Duodenal mucosa (tissue), 2 donors: ENCODE results near the gene NAT10.
"Not testable (repeated sequence)": the region's sequence is repeated elsewhere in the genome, so short reads cannot be mapped to it uniquely, and the experiment has no call there.

Experiments
- H3K27ac ChIP-seq: one replicate; pipeline ENCODE4 v1.7.0; 2013; ENCODE audit warnings: low read depth, low read length
- H3K27me3 ChIP-seq, 2 donors: one replicate each; pipeline ENCODE4 v1.7.0; 2013; ENCODE audit warnings: low read length in 2 of 2, control low read depth in 1 of 2; ENCODE audit not compliant: insufficient read depth in 2 of 2, control insufficient read depth in 1 of 2
- H3K36me3 ChIP-seq, 2 donors: one replicate each; pipeline ENCODE4 v1.7.0; 2013; ENCODE audit warnings: low read length in 2 of 2, control low read depth in 1 of 2; ENCODE audit not compliant: insufficient read depth in 2 of 2, control insufficient read depth in 1 of 2
- H3K4me1 ChIP-seq, 2 donors: one replicate each; pipeline ENCODE4 v1.7.0; 2013; ENCODE audit warnings: low read length in 2 of 2, control low read depth in 1 of 2; ENCODE audit not compliant: insufficient read depth in 2 of 2, control insufficient read depth in 1 of 2
- H3K4me3 ChIP-seq, 2 donors: one replicate each; pipeline ENCODE4 v1.7.0; 2013; ENCODE audit warnings: low read length in 2 of 2, low read depth in 1 of 2
- H3K9ac ChIP-seq, 2 donors: one replicate each; pipeline ENCODE4 v1.7.0; 2013; ENCODE audit warnings: low read length in 2 of 2, low read depth in 1 of 2
- H3K9me3 ChIP-seq, 2 donors: one replicate each; pipeline ENCODE4 v1.7.0; 2013; ENCODE audit warnings: low read length in 2 of 2, control low read depth in 1 of 2; ENCODE audit not compliant: control insufficient read depth in 1 of 2

NAT10 gene

DNA sequence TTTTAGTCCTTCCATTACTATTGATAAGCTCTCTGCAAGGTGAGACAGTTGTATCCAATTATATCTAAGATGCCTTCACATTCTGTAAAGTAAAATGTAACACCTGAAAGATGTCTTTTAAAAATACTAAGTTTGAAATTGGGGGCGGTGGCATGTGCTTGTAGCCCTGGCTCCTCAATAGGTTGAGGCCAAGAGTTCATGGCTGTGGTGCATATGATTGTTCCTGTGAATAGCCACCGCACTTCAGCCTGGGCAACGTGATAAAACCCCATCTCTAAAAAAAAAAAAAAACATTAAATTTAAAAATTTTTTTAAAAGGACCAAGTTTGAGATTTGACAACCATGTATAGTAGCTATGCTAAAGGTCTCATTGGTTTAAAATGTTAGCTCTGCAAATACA lies 33.4 kb upstream of the NAT10 start:
- Histone ChIP-seq H3K27ac (no peak overlapping the region), H3K9me3 (no peaks in the 10 kb centered on the region), H3K4me3 (no peak overlapping the region), H3K4me1 (peaks cover 15 to 27% of the 10 kb centered on the region in 2 donors), H3K27me3 (no peaks in the 10 kb centered on the region), H3K36me3 (peaks cover 29 to 49% of the 10 kb centered on the region in 2 donors), H3K9ac (no peak overlapping the region)

DNA sequence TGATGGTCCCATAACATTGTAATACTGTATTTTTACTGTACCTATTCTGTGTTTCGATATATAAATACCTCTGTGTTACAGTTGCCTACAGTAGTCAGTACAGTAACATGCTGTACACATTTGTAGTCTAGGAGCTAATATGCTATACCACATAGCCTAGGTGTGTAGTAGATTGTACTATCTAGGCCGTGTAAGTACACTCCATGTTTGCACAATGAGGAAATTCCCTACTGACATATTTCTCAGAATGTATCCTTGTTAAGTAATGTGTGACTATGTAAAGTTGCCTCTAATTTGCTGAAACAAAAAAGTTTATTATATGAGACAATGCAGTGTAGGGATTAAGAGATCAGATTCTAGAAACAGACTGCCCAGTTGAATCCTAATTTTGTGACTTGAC lies 32.6 kb upstream of the NAT10 start:
- peaks cover 35 to 57% of the 10 kb centered on the region in 2 donors for H3K36me3 ChIP-seq
- no peak overlapping the region for H3K27ac ChIP-seq
- H3K27me3 ChIP-seq, result no peaks in the 10 kb centered on the region
- H3K4me1 ChIP-seq, result peaks cover 11 to 22% of the 10 kb centered on the region in 2 donors
- H3K9me3 ChIP-seq, result no peaks in the 10 kb centered on the region
- H3K9ac ChIP-seq, result no peak overlapping the region
- H3K4me3 ChIP-seq, result no peak overlapping the region

DNA sequence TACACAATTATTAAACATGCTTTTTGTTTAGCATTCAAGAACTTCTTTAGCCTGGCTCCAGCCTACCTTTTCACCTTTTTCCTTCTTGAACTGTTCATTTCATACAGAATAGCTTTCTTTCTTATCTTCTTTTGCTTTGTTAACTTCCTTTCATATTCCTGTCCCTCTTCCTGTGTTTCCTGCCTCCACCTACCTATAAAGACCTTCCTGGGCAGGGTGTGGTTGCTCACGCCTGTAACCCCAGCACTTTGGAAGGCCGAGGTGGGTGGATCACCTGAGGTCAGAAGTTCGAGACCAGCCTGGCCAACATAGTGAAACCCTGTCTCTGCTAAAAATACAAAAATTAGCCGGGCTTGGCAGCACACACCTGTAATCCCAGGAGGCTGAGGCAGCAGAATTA lies 31.0 kb upstream of the NAT10 start:
- H3K9me3 ChIP-seq, result no peaks in the 10 kb centered on the region
- no peaks in the 10 kb centered on the region for H3K27me3 ChIP-seq
- no peak overlapping the region for H3K4me3 ChIP-seq
- no peak overlapping the region for H3K9ac ChIP-seq
- peaks cover 46 to 71% of the 10 kb centered on the region in 2 donors for H3K36me3 ChIP-seq
- H3K27ac ChIP-seq, result no peak overlapping the region
- peaks cover 7 to 18% of the 10 kb centered on the region in 2 donors for H3K4me1 ChIP-seq

DNA sequence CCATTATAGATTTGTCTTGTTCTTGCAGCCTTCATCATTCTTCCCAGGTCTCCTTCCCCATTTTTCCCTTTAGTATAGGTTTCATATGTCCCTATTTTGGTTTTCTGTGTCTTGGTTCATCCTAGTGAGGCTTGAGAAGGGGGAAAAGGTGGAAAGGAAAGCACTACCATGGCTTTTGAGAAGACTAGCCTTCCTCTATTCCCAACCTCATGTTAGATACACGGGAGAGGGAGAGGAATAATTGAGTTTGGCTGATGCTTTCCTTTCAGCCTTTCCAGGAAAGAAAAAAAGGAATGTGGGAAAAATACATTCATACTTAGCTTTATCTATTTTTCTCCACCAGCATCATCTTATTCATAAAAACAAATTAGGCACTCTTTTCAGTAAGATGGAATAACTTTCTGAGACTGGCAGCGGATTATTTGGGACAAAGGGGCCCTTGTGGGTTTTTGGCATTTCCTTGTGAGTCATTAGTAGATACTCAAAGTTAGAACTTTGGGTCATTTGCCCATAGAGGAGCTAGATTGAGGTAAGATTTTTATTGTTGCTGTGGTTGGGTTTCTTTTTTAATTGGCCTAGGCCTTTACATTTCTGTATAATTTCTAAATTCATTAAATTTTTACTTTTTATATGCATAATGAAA lies 30.1 kb upstream of the NAT10 start:
- Histone ChIP-seq H3K4me3 (no peak overlapping the region), H3K27me3 (no peaks in the 10 kb centered on the region), H3K9ac (no peak overlapping the region), H3K27ac (no peak overlapping the region), H3K4me1 (peaks cover 7 to 12% of the 10 kb centered on the region in 2 donors), H3K9me3 (no peaks in the 10 kb centered on the region), H3K36me3 (peaks cover 49 to 78% of the 10 kb centered on the region in 2 donors)

DNA sequence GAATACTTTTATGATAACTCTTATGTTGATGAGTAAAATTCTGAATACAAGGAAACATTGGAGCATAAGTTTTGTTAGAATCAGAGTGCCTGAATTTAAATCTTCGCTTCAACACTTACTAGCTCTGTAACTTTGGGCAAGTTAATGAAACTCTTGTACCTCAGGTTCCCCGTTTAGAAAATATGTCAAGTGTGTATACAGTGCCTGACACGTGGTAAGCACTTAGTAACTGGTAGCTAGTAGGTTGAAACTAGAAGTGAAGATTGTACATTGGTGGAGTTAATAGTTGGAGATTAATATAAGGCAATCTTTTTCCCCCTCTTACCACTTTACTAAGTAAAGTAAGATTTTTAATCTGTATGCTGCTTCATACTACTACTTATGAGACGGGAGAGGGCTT lies 24.8 kb upstream of the NAT10 start:
- peaks cover 0 to under 1% of the 10 kb centered on the region in 2 donors for H3K4me1 ChIP-seq
- H3K36me3 ChIP-seq, result peaks cover 59 to 91% of the 10 kb centered on the region in 2 donors
- H3K9me3 ChIP-seq, result no peaks in the 10 kb centered on the region
- H3K27ac ChIP-seq, result no peak overlapping the region
- H3K27me3 ChIP-seq, result no peaks in the 10 kb centered on the region
- no peak overlapping the region for H3K9ac ChIP-seq
- no peak overlapping the region for H3K4me3 ChIP-seq

DNA sequence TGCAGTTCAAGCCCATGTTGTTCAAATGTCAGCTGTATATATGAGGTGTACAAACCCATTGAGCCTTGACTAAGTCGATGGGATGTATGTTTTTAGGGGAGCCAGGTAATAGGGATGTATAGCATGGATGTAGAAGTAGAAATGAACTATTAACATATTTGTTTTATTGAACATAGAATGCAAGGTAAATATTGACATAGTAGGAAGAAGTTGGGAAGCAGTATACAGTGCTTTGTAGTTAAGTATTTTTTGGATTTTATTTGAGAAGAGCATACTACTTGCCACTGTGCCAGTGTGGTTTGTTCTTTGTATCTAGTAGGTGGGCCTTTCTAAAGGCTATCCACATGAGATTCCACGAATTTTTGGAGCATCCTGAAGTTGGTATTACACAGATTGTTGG lies 20.8 kb upstream of the NAT10 start:
- Histone ChIP-seq H3K36me3 (peaks cover 35 to 80% of the 10 kb centered on the region in 2 donors), H3K9me3 (no peaks in the 10 kb centered on the region), H3K9ac (no peak overlapping the region), H3K27me3 (no peaks in the 10 kb centered on the region), H3K4me3 (no peak overlapping the region), H3K4me1 (no peaks in the 10 kb centered on the region), H3K27ac (no peak overlapping the region)

DNA sequence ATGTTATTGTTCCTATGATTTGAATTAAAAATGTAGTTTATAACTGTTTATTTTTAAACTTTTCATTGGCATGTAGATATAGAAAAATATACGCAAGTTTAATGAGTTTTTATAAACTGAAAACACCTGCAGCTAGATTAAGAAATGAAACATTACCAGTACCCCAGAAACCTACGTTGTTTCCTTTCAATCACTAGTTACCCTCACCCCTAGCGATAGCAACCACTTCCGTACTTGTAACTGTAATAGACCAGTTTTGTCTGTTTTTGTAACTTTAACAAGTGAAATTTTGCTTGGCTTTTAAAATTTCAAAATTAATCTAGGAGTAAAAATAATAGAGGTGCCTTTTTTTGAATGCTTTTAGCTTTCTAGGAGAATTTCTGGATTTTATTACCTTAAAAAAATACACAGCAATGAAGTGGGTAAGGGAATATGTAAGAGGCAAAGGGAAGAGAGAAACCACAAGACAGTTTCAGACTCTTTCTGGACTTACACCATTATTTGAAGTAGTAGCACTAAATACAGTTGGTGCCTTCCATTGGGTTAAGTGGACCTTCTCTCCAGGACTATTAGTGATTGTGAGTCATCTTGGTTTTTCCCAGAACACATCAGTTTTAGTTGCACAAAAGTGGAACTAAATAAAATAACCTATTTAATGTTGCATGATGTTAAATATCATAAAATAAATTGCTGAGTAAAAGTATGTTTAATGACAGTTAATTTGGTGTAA lies 18.7 kb upstream of the NAT10 start:
- Histone ChIP-seq H3K36me3 (peaks cover 39 to 82% of the 10 kb centered on the region in 2 donors), H3K4me3 (no peak overlapping the region), H3K27ac (no peak overlapping the region), H3K4me1 (no peaks in the 10 kb centered on the region), H3K9me3 (no peaks in the 10 kb centered on the region), H3K9ac (no peak overlapping the region), H3K27me3 (no peaks in the 10 kb centered on the region)

DNA sequence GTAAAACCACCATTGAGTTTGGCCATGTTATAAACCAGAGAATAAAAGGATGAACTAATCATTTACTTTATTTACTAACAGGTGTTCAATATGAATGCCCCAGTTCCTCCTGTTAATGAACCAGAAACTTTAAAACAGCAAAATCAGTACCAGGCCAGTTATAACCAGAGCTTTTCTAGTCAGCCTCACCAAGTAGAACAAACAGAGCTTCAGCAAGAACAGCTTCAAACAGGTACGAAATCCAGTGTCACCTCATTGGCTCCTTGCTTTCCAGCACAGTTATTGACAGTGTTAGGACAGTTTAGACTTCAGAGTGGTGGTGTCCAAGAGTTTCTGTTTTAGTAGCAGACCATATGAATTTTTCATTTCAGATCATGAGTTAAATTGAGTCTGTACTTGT lies 13.6 kb upstream of the NAT10 start:
- Histone ChIP-seq H3K9ac (no peak overlapping the region), H3K27me3 (no peaks in the 10 kb centered on the region), H3K4me1 (no peaks in the 10 kb centered on the region), H3K4me3 (no peak overlapping the region), H3K36me3 (peaks cover 24 to 87% of the 10 kb centered on the region in 2 donors), H3K27ac (no peak overlapping the region), H3K9me3 (no peaks in the 10 kb centered on the region)

DNA sequence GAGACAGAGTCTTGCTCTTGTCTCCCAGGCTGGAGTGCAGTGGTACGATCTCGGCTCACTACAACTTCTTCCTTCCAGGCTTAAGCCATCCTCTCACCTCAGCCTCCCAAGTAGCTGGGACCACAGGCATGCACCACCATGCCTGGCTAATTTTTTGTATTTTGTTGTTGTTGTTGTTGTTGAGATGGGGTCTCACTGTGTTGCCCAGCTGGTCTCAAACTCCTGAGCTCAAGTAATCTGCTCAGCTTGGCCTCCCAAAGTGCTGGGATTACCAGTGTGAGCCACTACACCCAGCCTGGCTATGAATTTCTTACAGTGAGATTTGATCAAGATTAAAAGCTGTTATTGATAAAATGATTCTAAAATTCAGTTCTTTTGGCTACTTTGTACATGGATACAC lies 10.5 kb upstream of the NAT10 start:
- not testable (repeated sequence) for H3K27me3 ChIP-seq, H3K27ac ChIP-seq, H3K9ac ChIP-seq, H3K9me3 ChIP-seq, H3K4me3 ChIP-seq, H3K4me1 ChIP-seq
- peaks cover 48 to 98% of the 10 kb centered on the region in 2 donors for H3K36me3 ChIP-seq

DNA sequence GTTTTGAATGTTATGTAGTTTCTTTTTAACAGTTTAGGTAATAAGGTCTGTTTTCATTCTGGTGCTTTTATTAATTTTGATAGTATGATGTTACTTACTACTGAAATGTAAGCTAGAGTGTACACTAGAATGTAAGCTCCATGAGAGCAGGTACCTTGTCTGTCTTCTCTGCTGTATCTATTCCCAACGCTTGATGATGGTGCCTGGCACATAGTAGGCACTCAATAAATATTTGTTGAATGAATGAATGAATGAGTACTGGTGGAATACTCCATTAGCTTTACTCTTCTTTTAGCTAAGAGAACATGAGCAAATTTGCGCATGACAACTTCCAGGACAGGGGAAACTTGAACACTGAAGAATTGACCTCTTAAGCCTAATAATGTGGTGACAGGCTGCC lies 6.6 kb upstream of the NAT10 start:
- Histone ChIP-seq H3K36me3 (peaks cover 42 to 69% of the 10 kb centered on the region in 2 donors), H3K27me3 (no peaks in the 10 kb centered on the region), H3K4me3 (no peak overlapping the region), H3K4me1 (no peaks in the 10 kb centered on the region), H3K27ac (no peak overlapping the region), H3K9ac (no peak overlapping the region), H3K9me3 (no peaks in the 10 kb centered on the region)
